GM18502 (cell line): ENCODE measurements around the gene UBE2I.
A peak's percentile ranks its signal among the peaks of the same experiment; 100 is the strongest.
"Not testable (repeated sequence)": the region's sequence is repeated elsewhere in the genome, so short reads cannot be mapped to it uniquely, and the experiment has no call there.

Experiments
- ATAC-seq: cut with Tn5 transposase; IDR thresholded peaks from one replicate; pipeline ENCODE4 v1.9.1; 2021; ENCODE audit warnings: mild to moderate bottlenecking; ENCODE audit not compliant: unreplicated experiment, poor library complexity

Gene UBE2I

GRCh38 chr16:1308977-1309885, at the start of gene UBE2I:
TSS of gene UBE2I (plus strand) at chr16:1309636. CDS start at chr16:1314031, 4,395 bp downstream.
- ATAC-seq, result peak; percentile 64

- ATAC-seq, result no peak
Observed at GRCh38 chr16:1259760-1260068, 49.7 kb upstream of the UBE2I start.

- ATAC-seq, result no peak
Observed at GRCh38 chr16:1260101-1260680, 49.2 kb upstream of the UBE2I start.

GRCh38 chr16:1261131-1261892, 48.1 kb upstream of the UBE2I start:
- no peak for ATAC-seq

- ATAC-seq, result no peak
Observed at GRCh38 chr16:1262210-1262845, 47.1 kb upstream of the UBE2I start.

GRCh38 chr16:1262846-1263221, 46.6 kb upstream of the UBE2I start:
- ATAC-seq, result no peak

- ATAC-seq, result no peak
Observed at GRCh38 chr16:1263591-1264344, 45.7 kb upstream of the UBE2I start.

GRCh38 chr16:1264345-1265089, 44.9 kb upstream of the UBE2I start:
- no peak for ATAC-seq

- no peak for ATAC-seq
Observed at GRCh38 chr16:1265090-1265630, 44.3 kb upstream of the UBE2I start.

GRCh38 chr16:1265826-1266225, 43.6 kb upstream of the UBE2I start:
- no peak for ATAC-seq

- not testable (repeated sequence) for ATAC-seq
Observed at GRCh38 chr16:1269418-1269817, 40.0 kb upstream of the UBE2I start.

- no peak for ATAC-seq
Observed at GRCh38 chr16:1271380-1271723, 38.1 kb upstream of the UBE2I start.

- not testable (repeated sequence) for ATAC-seq
Observed at GRCh38 chr16:1271724-1272413, 37.6 kb upstream of the UBE2I start.

GRCh38 chr16:1272453-1273198, 36.8 kb upstream of the UBE2I start:
- ATAC-seq, result no peak

GRCh38 chr16:1273816-1274215, 35.6 kb upstream of the UBE2I start:
- ATAC-seq, result no peak

GRCh38 chr16:1274767-1275166, 34.7 kb upstream of the UBE2I start:
- ATAC-seq, result no peak

- no peak for ATAC-seq
Observed at GRCh38 chr16:1275791-1276579, 33.5 kb upstream of the UBE2I start.
